GM21515 (cell line): ENCODE results near the gene KCNJ4.

ENCODE experiments used
- ATAC-seq: cut with Tn5 transposase; IDR thresholded peaks from one replicate; pipeline ENCODE4 v1.9.1; 2021; ENCODE audit not compliant: unreplicated experiment

The KCNJ4 gene

DNA sequence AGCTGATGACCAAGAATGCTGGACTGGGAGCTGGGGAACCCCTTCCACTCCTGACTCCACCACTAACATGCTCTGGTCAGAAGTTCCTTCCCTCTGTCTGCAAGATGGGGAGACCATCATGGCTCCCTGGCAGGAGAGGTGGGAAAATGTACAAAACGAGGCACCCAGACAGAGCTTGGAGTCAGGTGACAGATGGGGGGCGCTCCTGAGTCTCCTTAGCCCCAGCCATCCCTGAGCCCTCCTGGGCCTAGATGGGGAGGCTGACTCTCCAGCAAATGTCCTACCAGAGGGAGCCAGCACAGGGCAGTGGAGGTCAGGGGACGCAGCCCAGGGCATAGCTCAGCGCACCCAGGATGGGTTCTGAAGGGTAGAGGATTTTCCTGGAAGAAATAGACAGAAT is 20.0 kb downstream of the KCNJ4 start:
- no peak for ATAC-seq

DNA sequence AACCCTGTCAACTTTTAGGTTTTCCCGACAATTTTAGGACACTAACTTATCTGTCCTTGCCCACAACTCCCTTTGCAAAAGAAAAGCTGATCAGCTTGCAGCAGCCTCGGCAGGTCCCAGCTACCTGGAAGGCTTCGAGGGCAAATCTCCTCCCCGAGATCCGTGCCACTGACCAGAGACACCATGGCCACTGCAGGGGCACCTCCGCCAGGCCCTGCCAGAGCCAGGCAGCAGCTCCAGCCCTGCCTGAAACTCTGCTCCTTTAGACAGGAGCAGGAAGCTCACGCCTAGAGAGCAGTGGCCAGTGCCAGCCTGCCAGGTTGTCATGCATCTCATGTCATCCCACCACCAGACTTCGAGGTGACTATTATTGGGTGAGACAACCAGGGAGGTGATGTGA is 21.1 kb downstream of the KCNJ4 start:
- no peak for ATAC-seq

DNA sequence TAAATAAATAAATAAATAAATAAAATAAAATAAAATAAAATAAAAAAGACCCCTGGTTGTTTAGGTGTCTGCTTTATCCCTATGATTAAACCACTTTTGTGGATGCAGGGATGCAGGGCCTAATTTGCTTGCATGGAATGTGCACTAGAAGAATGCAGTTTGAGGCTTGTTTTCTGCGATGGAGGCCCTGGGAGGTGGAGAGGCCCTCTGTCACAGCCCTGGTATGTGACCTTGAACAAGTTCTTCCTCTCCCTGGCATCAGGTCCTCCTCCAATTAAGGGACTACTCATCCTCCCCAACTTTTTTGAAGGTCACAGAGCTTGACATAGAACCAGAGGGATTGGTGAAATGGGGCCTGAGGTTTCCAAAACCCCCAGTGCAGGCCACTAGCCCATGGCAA is 22.7 kb downstream of the KCNJ4 start:
- ATAC-seq: no peak

DNA sequence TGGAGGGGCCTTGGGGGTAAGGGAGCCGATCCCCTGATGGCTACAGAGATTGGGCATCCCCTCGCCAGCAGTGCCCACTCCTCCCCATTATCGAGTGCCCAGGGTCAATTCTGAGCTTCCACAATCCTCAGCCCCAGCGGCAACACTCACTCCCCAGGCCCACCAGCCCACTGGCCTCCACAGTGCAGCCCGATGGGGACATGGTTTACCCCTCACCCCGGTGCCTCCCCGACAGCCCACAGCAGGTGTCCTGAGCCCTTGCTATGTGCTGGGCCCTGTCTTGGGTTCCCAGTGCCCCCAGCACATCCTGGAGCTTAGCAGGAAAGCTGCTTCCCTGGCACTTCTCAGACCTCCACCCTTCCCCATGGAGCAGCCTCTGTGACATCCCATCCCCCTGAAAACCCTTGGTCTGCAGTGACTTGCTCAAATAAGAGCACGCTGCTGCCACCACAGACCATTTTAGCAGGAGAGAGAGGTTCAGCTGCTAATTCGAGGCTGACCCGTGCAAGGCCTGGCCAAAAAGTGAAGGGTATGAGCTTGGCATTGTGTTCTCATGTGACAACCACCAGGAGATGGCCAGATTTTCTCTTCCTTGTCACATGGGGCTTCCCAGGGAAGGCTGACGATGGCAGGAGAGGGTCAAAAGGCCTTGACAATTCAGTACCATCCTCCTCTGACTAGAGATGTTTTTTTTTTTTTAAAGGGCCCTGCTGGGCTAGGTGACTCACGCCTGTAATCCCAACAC is 23.6 kb downstream of the KCNJ4 start:
- ATAC-seq: no peak

DNA sequence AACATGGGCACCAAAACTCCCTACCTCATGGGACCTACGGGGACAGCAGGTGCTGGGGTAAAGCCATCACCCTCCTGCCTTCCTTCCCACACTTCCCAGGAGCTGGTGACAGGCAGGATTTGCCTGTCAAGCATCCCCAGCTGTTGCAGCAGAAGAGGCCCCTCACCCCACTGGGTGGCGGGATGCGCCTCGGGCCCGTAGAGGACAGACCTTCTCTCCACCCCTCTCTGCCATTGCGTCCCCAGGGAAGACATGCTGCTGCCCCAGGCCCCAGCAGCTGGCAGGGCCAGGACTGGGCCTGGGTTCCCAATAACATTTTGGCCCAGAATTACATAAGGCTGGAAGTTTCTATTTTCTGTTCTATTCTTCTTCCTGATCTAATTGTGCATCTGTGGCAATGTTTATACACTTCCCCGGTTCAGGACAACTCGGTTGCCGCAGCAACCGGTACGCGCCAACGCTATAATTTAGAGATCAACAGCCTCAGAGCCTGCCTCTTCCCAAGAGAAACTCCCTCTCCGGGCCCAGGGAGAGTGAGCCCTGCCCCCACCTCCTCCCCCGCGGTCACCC is 25.4 kb downstream of the KCNJ4 start:
- no peak for ATAC-seq

DNA sequence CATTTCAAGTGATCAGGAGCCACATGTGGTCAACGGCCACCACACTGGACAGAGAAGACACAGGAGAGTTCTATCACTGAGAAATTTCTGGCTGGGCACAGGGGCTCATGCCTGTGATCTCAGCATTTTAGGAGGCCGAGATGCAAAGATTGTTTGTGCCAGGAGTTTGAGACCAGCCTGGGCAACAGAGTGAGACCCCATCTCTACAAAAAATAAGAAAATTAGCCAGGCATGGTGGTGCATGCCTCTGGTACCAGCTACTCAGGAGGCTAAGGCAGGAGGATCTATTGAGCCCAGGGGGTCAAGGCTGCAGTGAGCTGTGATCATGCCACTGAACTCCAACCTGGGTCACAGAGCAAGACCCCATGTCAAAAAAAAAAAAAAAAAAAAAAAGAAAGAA is 26.3 kb downstream of the KCNJ4 start:
- ATAC-seq: no peak

DNA sequence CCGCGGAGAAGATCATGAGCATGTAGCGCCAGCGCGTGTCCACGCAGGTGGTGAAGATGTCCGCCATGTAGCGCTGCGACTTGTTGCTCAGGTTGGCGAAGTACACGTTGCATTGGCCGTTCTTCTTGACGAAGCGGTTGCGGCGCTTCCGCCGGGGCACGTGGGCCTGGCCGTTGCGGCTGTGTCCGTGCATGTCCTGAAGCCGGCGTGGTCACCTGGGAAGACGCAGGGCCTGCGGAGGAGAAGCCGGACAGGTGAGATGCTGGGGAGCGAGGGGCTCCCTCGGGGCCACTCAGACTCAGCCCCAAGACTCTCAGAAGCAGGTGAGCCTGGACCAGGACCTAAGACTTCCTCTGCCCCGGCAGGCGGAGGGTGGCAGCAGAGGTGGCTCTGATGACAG is 27.1 kb downstream of the KCNJ4 start:
- no peak for ATAC-seq

DNA sequence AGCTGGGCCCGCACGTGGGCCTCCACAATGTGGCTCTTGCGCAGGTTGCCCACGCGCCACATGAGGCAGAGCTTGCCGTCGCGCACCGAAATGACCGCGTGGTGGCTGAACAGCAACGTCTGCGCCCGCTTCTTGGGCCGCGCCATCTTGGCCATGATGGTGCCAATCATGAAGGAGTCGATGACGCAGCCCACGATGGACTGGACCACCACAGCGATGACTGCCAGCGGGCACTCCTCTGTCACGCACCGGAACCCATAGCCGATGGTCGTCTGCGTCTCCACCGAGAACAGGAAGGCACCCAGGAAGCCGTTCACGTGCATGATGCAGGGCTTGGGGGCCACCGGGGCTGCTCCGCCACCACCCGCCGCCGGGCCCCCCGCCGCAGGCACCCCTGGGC is 27.5 kb downstream of the KCNJ4 start:
- ATAC-seq: no peak

DNA sequence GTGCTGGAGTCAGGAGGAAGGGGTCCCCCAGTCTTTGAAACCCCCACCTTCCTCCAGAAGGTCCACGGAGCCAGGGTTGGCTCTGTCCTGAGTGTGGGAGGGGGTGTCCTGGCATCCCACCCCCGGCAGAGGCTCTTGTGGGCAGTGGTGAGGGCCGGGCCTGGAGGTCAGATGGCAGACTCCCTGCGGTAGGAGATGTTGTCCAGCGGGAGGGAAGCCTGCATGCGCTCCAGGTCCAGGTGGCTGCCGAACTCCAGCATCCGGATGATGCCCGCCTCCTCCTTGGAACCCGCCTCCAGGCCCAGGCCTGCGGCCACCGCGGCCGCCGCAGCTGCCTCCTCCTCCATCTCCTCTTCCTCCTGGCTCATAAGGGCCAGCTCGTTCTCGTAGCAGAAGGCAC is 28.4 kb downstream of the KCNJ4 start:
- ATAC-seq: no peak

DNA sequence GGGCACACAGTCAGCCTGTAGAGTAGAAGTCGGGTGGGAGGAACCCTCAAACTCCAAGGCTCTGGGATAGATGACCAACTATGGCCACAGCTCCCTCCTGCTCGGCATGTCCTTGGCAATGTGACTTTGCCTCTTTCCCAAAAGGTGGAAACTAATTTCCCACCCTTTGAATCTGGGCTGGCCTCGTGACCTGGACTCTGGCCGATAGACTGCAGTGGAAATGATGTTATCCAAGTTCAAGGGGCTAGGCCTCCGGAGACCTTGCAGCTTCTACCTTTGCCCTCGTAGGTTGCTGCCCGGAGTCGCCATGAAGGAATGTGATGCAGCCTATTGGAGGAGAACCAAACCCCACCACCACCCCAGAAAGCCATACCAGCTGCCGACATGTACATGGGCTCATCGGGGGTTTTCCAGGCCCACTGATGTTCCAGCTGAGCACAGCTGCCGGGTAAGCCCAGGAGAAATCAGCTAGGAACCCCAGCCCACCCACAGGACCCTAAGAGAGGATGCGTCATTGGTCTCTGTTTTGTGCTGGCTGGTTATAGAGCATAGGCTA is 30.4 kb downstream of the KCNJ4 start:
- ATAC-seq: no peak

DNA sequence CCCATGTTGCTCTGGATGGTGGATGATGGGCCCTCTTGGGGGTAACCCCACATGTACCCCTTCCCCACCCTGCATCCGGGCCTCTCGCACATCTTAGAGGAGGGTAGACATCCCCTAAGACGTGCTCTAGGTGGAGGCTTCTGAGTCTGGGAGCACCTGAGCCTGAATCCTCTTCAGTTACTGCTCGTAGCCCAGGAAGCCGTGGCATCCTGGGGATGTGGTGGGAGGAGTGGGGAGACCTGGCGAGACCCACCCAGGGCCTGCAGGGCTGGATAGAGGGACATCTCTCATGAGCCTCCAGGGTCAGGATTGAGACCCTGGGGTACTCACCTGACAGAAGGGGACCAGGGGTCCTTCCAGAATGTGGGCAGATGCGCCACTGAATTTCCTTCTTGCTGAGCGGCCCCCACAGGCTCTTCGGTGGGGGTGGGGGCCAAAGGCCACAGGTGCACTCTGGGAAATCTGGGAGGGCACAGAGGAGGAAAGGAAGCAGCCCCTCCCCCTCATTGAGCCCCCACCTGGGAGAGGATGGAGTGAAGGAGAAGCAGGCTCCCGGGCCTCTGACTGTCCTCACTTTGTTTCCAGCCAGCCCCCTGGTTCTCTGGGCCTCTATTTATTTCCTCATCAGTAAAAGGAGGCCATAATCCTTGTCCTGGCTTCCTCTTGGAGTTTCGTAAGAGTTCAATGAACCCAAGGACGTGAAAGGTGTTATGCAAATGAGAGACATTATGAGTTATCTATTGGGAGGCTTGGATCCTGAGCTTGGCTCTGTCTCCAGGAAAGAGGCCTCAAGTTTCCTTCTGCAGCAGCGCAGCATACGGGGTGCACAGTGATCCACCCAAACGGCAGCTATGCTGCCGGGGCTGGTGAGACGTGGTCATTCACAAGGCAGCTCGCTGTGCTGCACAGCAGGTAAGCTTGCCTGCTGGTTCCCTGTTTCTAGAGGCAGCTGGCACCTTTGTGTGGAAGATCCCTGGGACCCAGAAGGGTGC is 31.2 kb downstream of the KCNJ4 start:
- ATAC-seq: no peak

DNA sequence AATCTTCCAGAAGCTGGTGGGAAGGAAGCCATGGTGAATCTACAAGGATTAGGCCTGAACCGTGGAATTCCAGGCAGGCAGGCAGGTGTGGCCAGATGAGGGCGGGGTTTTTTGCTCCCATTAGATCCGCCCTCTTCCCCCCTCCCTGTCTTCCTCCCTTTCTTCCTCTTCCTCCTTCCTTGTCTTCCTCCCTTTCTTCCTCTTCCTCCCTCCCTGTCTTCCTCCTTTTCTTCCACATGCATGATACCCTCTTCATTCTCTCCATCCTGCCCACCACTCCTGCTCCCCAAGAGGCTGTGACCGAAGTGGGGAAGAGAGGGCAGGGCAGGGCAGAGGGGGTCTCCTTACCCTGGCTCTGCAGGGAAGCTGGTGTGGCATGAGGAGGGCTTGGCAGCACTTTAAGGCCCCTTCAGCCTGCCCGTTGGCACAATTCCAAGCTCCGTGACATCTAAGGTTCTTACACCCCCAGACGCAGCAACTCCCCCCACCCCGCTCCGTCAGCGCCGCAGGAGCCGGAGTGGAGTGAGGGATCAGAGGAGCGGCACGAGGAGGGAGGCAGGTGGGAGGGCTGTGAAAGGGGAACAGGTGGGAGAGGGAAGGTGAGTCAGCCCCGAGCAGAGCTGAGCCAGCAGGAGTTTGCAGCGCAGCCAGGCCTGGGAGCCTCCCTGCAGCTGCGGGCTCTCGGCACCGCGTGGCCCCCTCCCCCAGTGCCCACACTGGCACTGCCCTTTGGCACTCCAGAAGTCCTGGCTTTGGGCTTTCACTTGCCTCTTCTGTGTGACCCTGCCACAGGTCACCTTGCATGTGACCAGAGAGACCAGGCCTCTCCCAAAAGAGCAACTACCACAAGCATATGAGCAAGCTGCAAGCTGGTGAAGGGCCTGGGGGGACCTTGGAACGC is 32.1 kb downstream of the KCNJ4 start:
- ATAC-seq: no peak

DNA sequence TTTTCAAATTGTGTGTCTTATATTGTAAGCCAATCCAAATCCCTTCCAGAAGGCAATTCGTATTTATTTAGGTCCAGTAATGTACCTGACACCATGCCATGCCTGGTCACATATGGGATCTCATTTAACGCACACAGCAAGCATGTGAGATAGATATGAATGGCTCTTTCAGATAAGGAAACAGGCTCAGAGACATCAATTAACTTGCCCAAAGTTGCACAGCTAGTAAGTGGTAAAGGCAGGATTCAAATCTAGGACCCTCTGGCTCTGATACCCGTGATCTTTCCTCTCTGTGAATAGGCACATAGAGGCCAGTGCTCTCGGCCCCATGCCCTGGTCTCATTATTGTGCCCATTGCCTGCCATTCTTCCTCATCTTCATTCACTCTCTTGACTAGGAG is 34.3 kb downstream of the KCNJ4 start:
- no peak for ATAC-seq

DNA sequence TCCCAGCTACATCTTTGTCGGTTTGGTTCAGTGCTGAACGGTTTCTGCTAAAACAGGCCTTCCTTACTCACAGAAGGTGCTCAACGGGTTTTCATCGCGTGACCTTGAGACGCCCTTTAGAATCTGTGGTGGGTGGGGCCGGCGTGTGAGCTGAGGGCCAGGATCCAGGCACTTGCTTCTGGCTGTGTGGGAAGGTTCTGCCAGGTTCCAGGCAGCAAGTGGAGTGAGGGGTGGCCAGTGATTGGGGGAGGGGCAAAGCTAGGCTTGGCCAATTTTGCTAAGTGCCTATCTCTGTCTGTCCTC is 35.2 kb downstream of the KCNJ4 start:
- no peak for ATAC-seq

DNA sequence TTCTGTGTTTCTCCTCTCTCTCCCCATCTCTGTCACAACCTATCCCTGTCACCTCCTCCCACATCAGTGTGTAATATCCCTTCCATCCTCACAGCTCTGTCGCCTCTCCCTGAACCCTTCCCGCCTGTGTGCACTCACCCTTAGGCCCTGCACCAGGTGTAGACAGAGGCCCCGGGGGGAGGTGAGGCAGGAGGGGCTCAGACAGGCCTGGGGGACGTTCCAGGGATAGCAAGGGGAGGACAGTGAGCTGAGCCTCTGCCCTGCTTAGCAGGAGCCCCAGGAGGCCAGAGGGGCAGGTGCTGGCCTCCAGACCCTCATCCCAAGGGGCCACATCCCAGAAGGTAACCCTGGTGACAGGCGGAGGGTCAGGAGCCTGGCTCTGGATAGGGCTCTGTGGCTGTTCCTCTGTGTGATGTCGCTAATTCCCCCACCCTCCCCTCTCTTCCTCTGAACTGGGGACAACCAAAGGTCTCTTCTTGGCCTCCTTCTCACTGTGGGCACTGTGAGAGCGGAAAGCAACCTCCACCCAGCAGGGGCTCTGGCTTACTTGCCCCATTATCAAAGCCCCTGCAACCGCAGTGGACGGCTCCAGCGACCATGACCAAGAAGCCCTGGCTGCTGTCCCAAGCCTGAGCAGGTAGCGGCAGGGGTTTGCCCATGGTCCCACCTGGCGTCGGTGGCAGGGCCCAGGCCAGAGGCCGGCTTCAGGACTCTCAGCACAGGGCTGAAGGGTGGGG is 35.7 kb downstream of the KCNJ4 start:
- ATAC-seq: no peak

DNA sequence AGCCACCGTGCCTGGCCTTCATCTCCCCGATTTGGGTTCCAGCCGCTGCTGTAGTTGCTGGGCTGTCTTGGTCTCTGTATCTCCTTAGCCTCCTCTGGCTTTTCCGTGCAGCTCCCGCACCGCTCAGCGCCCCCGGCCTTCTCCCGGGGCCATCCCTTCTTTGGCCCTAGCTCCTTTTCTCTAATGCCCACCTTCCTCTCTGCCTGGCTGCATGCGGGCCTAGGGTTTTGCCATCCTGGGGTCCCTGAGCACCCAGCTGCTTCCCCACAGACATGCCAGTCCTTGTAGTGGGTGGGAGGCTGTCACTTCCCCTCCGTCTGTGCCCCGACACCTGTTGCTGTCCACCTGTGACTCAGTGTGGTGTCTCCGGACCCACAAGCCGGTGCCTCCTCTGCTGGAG is 36.4 kb downstream of the KCNJ4 start:
- ATAC-seq: no peak

DNA sequence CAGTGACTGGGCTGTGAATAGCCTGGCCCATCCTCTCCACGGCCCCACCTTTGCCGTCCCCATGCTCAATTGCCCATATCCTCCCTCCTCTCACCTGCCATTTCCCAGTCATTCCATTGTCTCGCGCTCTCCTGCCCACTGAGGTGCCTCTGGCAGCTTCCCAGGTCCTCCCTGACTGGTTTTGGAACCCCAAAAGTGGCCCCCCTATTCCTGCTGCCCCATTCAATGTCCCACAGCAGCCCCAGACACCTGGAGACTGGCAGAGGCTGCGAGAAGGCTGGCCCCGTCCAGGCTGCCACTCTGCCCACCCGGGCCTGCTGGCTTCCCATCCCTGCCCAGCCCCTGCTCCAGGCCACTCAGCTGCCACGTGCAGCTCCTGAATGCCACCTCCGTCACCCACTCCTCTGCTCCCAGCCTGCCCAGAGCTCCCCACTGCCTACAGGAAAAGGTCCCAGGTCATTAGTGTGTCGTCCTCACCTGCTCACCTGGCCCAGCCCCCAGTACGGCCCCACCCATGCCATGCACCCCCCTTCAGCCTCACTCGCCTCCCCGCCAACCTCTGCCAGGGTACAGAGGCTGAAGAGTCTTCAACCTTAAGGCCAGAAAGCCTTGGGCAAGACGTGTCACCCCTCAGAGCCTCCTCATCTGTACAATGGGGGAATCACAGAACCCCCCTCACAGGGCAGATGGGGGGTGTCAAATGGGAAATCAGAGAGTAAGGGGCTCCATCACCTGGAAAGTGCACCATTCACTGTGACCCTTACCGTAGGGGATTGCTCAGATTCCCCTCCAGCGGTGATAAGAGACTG is 37.5 kb downstream of the KCNJ4 start:
- no peak for ATAC-seq

DNA sequence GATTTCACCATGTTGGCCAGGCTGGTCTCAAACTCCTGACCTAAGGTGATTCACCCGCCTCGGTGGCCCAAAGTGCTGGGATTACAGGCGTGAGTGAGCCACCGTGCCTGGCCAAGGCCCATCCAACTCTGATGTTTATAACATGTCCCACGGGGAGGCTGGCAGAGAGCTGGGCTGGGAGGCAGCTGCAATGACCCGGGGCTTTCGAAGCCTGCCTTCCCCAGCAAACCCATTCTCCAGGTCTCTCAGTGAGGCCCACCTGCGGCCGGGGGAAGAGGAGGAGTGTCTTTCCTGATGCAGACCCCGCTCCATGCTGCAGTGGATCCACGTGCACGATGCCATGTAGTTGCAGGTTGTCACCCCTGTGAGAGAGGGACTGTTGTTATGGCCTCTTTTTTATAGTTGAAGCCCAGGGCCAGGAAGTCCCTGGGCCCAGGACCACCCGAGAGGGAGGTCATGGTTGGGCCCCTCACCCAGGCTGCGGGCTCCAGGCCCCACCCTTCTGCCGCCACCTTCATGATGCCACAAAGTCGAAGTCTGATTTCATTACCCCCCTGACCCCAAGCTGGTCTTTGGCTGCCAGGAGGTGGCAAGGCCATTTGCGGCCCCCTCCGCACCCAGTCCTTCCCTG is 38.3 kb downstream of the KCNJ4 start:
- no peak for ATAC-seq
